Measurements from ENCODE around the gene KIF16B. TPM values are rescaled to one million over a fixed set of nuclear protein-coding genes. Genes with fewer than 3 reads are reported as not detected.

KIF16B gene
- total and polyA plus RNA-seq, 2 of the 13 experiments (the other 11 are each of a cell fraction or from before 2014, with no cell fraction given), result 6.9 to 18.0 TPM

GRCh38 chr20:16573001-16573965, at the start of gene KIF16B (continued):
- TF ChIP-seq ZBTB10 (CRISPR knock-in tag; IDR thresholded peaks at IDR 0.05; ENCODE audit: borderline replicate concordance) (peak; percentile 83), HHEX (CRISPR knock-in tag; IDR thresholded peaks at IDR 0.05) (no peak), CTCF (CRISPR knock-in tag; IDR thresholded peaks at IDR 0.05) (peak; percentile 61), KLF15 (CRISPR knock-in tag; IDR thresholded peaks at IDR 0.05; ENCODE audit: borderline replicate concordance) (peak; percentile 63; the same call in 1 of the 2 replicates), SMC3 (IDR thresholded peaks at IDR 0.05; ENCODE audit: low read length) (peak; percentile 7; the same call in 1 of the 2 replicates), ZBTB4 (CRISPR knock-in tag; IDR thresholded peaks at IDR 0.05; ENCODE audit: borderline replicate concordance) (no peak), BCL6 (CRISPR knock-in tag; IDR thresholded peaks at IDR 0.05) (peak; percentile 70), ELK4 (CRISPR knock-in tag; IDR thresholded peaks at IDR 0.05; ENCODE audit: borderline replicate concordance) (no peak), ZNF691 (CRISPR knock-in tag; IDR thresholded peaks at IDR 0.05; ENCODE audit: borderline replicate concordance, low read depth) (peak; percentile 97), RBM22 (optimal IDR thresholded peaks at IDR 0.05; ENCODE audit: low read length) (peak; percentile 54), ZNF557 (CRISPR knock-in tag; IDR thresholded peaks at IDR 0.05) (no peak), NPAS2 (CRISPR knock-in tag; IDR thresholded peaks at IDR 0.05; ENCODE audit: borderline replicate concordance) (no peak), RARG (CRISPR knock-in tag; IDR thresholded peaks at IDR 0.05; ENCODE audit: low read depth) (no peak), THAP7 (CRISPR knock-in tag; IDR thresholded peaks at IDR 0.05) (peak; percentile 90; the same call in 1 of the 2 replicates)
